IPS DF 4.7 (cell line): ENCODE results near the gene MFSD12.

Experiments
- DNase-seq: peaks from one replicate; pipeline ENCODE4 v3.0.0-alpha.2; 2013; ENCODE audit warnings: low spot score; ENCODE audit errors: extremely low read depth

Gene MFSD12

DNA sequence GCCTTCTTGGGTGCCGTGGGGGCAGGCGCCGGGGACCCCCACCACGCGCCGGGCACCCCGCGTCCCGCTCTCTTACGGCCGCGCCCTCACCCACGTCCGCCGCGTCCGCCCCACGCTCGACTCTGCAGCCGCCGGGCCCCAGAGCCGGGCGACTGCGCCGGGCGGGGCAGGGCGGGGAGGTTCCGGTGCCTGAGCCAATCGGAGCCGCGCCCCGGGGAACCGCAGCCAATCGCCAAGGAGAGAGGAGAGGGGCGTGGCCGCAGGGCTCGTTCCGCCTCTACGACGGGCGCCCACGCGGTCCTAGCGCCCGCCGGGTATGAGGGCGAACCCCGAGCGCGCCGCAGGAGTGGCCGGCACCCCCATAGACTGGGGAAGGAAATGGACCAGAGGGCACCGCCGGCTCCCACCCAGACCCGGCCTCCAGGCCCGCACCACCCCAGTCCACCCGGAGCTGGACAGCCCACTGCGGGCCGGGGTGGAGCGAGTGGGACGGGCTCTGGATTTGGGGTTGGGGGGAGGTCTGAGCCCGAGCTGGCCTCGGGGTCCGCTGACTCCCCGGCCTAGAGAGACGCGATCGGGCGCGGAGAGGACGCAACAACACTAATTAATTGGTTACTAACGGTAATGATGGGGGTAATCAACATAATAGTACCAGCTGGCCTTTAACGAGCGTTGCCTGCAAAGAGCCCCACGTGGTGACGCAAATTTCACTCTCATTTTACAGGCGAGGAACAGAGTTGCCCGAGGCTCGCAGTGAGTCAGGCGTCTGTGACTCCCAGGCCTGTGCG is at the start of gene MFSD12:
Gene MFSD12 (minus strand): TSS at position 126 of the 788 bp plus-strand sequence. CDS start 183 bp downstream, outside the sequence.
- no peak for DNase-seq

GRCh38 chr19:3606690-3607289 is 49.4 kb upstream of the MFSD12 start, which contains the start of gene TBXA2R:
Gene TBXA2R (minus strand): TSS chr19:3606875. CDS start chr19:3600634, 6,241 bp downstream.
- DNase-seq, result no peak

GRCh38 chr19:3606174-3606689 is 48.8 kb upstream of the MFSD12 start:
- DNase-seq, result no peak

DNA sequence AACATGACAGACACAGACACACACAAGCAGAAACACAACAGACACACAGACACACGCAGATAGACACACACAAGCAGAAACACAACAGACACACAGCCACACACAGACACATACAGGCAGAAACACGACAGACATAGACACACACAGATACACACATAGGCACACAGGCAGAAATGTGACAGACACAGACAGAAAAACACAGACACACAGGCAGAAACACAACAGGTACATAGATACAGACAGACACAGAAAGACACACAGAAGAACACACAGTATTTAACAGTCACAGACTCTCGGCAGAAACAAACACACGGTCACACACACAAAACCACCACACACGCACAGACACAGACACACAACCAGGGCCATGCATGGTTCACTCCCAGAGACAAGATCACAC is 48.4 kb upstream of the MFSD12 start:
- no peak for DNase-seq

GRCh38 chr19:3605361-3605760 is 48.0 kb upstream of the MFSD12 start:
- no peak for DNase-seq

DNA sequence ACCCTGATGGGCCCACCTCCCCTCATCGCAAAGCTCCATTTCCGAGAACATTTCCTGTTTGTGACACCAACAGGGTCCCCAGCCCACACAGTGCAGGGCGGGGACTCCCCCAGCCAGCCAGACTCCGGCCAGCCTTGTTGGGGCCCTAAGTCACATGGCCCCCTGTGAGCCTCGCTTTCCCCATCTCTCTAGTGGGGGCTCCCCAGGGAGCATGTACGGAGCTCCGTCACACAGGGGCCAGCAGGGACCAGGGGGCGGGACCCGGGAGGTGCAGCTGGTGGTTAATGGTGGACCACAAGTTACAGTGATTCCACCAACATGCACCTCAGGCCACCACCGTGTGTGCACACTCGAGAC is 47.6 kb upstream of the MFSD12 start:
- DNase-seq, result no peak

GRCh38 chr19:3604227-3604986 is 47.0 kb upstream of the MFSD12 start:
- no peak for DNase-seq

DNA sequence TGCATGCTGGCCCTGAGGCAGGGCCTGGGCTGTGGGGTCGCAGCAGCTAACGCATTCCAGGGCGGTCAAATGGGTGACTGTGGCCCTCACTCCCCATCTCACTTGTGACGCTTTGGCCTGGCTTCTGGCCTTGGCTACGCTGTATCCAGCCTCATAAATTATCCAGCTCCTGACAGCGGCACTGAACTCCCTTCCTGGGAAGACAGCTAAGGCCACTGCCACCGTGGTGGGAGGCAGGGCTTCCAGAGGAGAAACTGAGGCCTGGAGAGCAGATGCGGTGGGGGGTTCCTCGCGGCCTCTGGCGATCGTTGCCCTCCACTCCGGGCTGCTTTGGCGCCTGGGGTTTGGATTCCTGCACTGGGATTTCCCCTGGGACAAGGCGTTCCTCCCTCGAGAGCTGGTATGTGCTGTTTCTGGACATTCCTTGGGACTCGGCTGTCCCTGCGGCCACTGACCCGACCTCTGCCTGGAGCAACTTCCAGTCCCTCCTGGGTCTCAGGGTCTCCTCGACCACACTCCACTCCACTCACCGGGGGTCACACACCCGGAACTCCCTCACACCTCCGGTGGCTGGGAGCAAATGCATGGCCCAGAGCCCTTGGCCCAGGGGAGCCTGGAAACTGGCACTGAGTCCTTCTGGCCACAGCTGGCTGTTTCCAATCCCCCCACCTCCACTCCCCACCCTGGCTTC is 45.9 kb upstream of the MFSD12 start:
- no peak for DNase-seq

DNA sequence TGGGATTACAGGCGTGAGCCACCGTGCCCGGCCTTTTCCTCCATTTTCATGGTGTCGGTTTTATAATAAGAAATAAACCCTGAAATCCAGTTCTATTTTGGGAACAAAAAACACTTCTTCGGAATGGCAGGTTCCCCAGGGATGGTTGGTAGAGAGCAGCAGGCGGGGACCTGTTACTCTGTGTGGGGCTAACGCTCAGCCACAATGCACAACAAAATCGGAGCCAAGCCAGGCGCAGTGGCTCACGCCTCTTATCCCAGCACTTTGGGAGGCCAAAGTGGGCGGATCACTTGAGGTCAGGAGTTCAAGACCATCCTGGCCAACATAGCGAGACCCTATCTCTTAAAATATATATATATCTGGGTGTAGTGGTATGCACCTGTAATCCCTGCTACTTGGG is 43.6 kb upstream of the MFSD12 start:
- DNase-seq, result no peak

DNA sequence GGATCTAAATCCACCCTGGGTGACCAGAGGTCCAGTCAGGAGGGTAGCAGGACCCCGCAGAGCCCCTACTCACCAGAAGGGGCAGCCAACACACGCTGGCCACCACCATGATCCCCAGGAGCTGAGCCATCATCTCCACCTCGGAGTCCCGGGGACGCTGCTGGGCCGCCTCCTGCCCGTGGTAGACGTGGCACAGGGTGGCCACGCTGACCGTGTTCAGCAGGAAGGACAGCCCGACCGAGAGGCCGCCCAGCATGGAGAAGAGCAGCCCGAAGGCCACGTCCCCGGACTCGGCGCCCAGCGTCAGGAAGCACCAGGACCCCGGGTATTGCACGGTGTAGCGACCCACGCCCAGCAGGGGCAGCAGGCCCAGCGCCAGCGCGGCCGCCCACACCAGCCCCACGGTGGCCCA is 42.4 kb upstream of the MFSD12 start:
- DNase-seq, result no peak

DNA sequence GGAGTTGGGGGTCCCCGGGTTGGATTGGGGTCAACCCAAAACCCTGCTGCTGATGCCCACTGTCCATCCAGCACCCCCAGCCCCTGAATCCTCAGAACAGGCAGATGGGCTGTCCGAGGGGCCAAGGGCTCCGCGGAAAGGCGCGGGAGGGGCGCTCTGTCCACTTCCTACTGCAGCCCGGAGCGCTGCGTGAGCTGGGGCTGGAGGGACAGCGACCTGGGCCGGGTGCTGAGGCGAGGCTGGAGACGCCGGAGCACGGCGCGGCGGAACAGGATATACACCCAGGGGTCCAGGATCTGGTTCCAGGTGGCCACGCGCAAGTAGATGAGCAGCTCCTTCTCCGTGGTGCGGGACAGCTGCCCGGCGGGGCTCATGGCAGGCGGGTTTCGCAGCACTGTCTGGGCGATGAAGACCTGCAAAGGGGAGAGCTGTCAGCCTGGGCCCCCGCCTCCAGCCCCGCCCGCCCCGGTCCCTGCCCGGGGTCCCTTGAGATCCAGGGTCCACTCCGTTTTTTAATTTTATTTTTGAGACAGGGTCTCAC is 38.2 kb upstream of the MFSD12 start:
- DNase-seq, result no peak

GRCh38 chr19:3593156-3593555 is 35.8 kb upstream of the MFSD12 start:
- no peak for DNase-seq

- no peak for DNase-seq
Observed at GRCh38 chr19:3591876-3592613, 34.7 kb upstream of the MFSD12 start.

- no peak for DNase-seq
Observed at GRCh38 chr19:3590991-3591659, 33.7 kb upstream of the MFSD12 start.

- no peak for DNase-seq
Observed at GRCh38 chr19:3589949-3590348, 32.6 kb upstream of the MFSD12 start.

DNA sequence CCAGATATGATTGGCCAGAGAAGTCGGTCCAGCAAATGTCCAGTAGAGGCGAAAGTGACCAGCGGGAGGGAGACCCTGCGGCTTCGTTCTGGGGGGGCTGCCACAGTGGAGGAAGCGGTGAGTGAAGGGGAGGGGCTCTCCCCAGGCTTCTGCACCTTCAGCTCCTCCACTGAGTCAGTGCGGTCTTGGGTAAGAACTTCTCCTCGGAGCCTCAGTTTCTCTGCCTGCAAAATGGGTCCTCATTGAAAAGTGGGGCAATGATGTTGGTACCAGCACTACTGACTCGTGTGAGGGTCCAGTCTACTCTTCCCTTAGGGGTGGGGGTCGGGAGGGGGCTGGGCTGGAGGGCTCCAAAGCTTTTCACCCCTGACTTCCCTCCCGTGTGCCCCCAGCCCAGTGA is 32.1 kb upstream of the MFSD12 start:
- no peak for DNase-seq

DNA sequence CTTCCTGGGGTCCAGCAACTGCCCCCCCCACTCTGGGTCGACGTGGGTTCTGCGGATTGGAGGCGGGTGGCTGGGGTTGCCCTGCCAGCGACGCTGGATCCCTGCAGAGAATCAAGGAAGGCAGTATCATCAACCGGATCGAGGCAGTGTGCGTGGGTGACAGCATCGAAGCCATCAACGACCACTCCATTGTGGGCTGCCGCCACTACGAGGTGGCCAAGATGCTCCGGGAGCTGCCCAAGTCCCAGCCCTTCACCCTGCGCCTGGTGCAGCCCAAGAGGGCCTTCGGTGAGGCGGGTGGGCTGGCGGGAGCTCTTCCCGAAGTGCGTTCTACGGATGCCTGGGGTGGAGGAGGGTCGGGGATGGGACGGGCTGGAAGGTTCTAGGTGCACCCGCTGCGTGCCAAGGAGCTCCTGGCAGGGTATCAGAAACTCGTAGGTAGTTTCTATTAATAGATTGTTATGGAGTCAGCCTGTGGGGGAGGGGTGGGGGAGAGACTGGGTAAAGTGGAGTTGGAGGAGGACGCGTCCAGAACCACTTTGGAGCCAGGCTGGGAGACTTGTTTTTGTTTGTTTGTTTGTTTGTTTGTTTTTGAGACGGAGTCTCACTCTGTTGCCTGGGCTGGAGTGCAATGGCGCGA is 29.4 kb upstream of the MFSD12 start:
- no peak for DNase-seq

GRCh38 chr19:3586127-3586626 is 28.8 kb upstream of the MFSD12 start:
- DNase-seq, result no peak
